ENCODE data around the gene FOXP1. TPM values are rescaled to one million over a fixed set of nuclear protein-coding genes. Genes with fewer than 3 reads are reported as not detected.
A peak's percentile ranks its signal among the peaks of the same experiment; 100 is the strongest.

FOXP1 gene
- total and polyA plus RNA-seq, 9 of the 15 experiments (the other 6 are each of a cell fraction or from before 2014, with no cell fraction given), result 7.7 to 34.5 (median 13.7) TPM

DNA sequence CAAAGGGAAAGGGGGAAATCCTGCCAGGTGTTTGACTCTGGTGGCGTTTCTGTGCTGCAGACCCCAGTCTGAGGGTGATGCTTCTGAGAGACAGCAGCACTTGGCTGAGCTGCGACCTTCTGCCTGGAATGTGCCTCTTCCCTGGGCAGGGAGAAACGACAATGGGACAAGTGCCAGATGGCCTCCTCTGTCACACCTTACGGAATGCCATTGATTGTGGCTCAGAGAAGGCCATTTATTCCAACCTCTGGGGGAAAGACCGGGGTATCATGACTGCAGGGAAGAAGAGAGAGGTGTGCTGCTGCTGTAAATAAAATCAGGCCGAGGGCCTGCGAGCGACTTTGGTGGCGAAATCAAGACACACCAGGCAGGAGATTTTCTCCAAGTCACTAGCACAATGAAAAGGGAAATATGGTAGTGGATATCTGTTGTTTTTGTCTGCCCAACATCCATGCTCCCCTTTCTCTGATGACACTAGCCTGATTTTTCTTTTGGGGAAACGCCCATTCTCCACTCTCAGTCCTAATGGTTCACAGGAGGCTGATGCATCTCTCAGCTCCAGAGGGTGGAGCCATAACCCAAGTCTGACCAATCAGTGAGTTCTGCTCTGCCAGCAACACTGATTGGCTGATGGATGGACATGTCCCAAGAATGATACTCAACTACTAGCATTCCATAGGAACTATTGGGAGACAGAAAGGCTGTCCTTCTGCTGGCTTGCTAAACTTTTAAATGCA lies 336.1 kb downstream of the FOXP1 start (continued):
- TF ChIP-seq, protein P1, sequence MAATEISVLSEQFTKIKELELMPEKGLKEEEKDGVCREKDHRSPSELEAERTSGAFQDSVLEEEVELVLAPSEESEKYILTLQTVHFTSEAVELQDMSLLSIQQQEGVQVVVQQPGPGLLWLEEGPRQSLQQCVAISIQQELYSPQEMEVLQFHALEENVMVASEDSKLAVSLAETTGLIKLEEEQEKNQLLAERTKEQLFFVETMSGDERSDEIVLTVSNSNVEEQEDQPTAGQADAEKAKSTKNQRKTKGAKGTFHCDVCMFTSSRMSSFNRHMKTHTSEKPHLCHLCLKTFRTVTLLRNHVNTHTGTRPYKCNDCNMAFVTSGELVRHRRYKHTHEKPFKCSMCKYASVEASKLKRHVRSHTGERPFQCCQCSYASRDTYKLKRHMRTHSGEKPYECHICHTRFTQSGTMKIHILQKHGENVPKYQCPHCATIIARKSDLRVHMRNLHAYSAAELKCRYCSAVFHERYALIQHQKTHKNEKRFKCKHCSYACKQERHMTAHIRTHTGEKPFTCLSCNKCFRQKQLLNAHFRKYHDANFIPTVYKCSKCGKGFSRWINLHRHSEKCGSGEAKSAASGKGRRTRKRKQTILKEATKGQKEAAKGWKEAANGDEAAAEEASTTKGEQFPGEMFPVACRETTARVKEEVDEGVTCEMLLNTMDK (IDR thresholded peaks at IDR 0.05; ENCODE audit: borderline replicate concordance, insufficient read depth, low read depth, low read length, poor library complexity, severe bottlenecking), result peak; percentile 44
- TF ChIP-seq XRCC3 (IDR thresholded peaks at IDR 0.05), result no peak
- TF ChIP-seq NFYB (IDR thresholded peaks at IDR 0.05; ENCODE audit: extremely low read depth, insufficient read length), result peak; percentile 87
- TF ChIP-seq, protein P2, sequence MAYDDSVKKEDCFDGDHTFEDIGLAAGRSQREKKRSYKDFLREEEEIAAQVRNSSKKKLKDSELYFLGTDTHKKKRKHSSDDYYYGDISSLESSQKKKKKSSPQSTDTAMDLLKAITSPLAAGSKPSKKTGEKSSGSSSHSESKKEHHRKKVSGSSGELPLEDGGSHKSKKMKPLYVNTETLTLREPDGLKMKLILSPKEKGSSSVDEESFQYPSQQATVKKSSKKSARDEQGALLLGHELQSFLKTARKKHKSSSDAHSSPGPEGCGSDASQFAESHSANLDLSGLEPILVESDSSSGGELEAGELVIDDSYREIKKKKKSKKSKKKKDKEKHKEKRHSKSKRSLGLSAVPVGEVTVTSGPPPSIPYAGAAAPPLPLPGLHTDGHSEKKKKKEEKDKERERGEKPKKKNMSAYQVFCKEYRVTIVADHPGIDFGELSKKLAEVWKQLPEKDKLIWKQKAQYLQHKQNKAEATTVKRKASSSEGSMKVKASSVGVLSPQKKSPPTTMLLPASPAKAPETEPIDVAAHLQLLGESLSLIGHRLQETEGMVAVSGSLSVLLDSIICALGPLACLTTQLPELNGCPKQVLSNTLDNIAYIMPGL (CRISPR knock-in tag; IDR thresholded peaks at IDR 0.05), result no peak
